Suprapubic skin (tissue), 3 donors: ENCODE measurements around the gene WNK2.

ENCODE experiments used
- CTCF ChIP-seq, 2 donors: fragments of 200-600 bp in 1 of 2; fragments of 450-650 bp in 1 of 2; sonication (generic) in 1 of 2; IDR thresholded peaks; one replicate each; pipeline ENCODE4 v1.5.1; 2016 to 2019; ENCODE audit warnings: antibody characterized with exemption in 2 of 2, mild to moderate bottlenecking in 1 of 2, moderate library complexity in 1 of 2
- EP300 ChIP-seq: sonication (generic); formaldehyde crosslinking; IDR thresholded peaks from one replicate; pipeline ENCODE4 v1.6.1; 2017; ENCODE audit warnings: antibody characterized with exemption
- POLR2A ChIP-seq, 2 donors: fragments of 450-650 bp; IDR thresholded peaks; one replicate each; pipeline ENCODE4 v1.6.1; 2017; ENCODE audit warnings: antibody characterized with exemption in 2 of 2, mild to moderate bottlenecking in 2 of 2, moderate library complexity in 2 of 2

- TF ChIP-seq CTCF (IDR thresholded peaks at IDR 0.05) (no peak), EP300 (no peak), POLR2A (IDR thresholded peaks at IDR 0.05) (no peak)
Observed at GRCh38 chr9:93141771-93142483, 42.0 kb upstream of the WNK2 start.
